HEK293 (cell line): Measurements from ENCODE around the gene ANKRD35.

Source experiments
- CTCF ChIA-PET: fragments of 350-600 bp; formaldehyde crosslinking; extraction: SDS; loops from one replicate; lab custom pipeline; 2021; ENCODE audit warnings: antibody characterized with exemption; lab: Yijun Ruan, JAX
- POLR2A ChIA-PET: fragments of 300-600 bp; formaldehyde crosslinking; extraction: SDS; loops from one replicate; lab custom pipeline; 2020; ENCODE audit warnings: antibody characterized with exemption, inconsistent platforms; lab: Yijun Ruan, JAX
- H3K27ac ChIP-seq: fragments of 200-500 bp; sonication (Bioruptor generic); 2 replicates; pipeline ENCODE4 v1.5.1; 2014; ENCODE audit warnings: low read depth, low read length, control low read depth, inconsistent platforms; ENCODE audit errors: extremely low read depth
- H3K36me3 ChIP-seq, 2 experiments: fragments of 200-500 bp in 1 of 2; sonication (Bioruptor generic) in 1 of 2; 1 replicate in 1 of 2; 2 replicates in 1 of 2; pipeline ENCODE4 v1.5.1; 2014 to 2017; ENCODE audit warnings: inconsistent platforms in 2 of 2, low read length in 2 of 2; ENCODE audit not compliant: control insufficient read depth in 2 of 2, insufficient read depth in 1 of 2
- H3K4me1 ChIP-seq: fragments of 200-500 bp; sonication (Bioruptor generic); 2 replicates; pipeline ENCODE4 v1.5.1; 2014; ENCODE audit warnings: mild to moderate bottlenecking, low read length, inconsistent platforms; ENCODE audit not compliant: control insufficient read depth, insufficient read depth
- H3K4me3 ChIP-seq: 2 replicates; pipeline ENCODE4 v1.5.1; 2011; ENCODE audit warnings: low read depth, mild to moderate bottlenecking, control low read depth, low read length, moderate library complexity
- H3K9me3 ChIP-seq: fragments of 200-500 bp; sonication (Bioruptor generic); 2 replicates; pipeline ENCODE4 v1.5.1; 2014; ENCODE audit warnings: low read depth, low read length, inconsistent platforms; ENCODE audit not compliant: control insufficient read depth, insufficient read depth
- BCL6B ChIP-seq: fragments of 450-650 bp; formaldehyde crosslinking; IDR thresholded peaks from 2 replicates; pipeline ENCODE4 v1.5.1; 2017; ENCODE audit warnings: missing biosample characterization, missing genetic modification characterization
- FEZF1 ChIP-seq: fragments of 450-650 bp; formaldehyde crosslinking; IDR thresholded peaks from 2 replicates; pipeline ENCODE4 v1.5.1; 2016; ENCODE audit warnings: missing biosample characterization, missing genetic modification characterization
- GLIS1 ChIP-seq: fragments of 450-650 bp; formaldehyde crosslinking; IDR thresholded peaks from 2 replicates; pipeline ENCODE4 v1.5.1; 2016; ENCODE audit warnings: missing biosample characterization, missing genetic modification characterization
- KLF10 ChIP-seq: fragments of 450-650 bp; IDR thresholded peaks from 2 replicates; pipeline ENCODE4 v1.5.1; 2018; ENCODE audit warnings: missing biosample characterization, mild to moderate bottlenecking, missing genetic modification characterization
- KLF16 ChIP-seq: fragments of 450-650 bp; formaldehyde crosslinking; IDR thresholded peaks from 2 replicates; pipeline ENCODE4 v1.5.1; 2017; ENCODE audit warnings: missing biosample characterization, missing genetic modification characterization
- MEIS1 ChIP-seq: sonication (generic); formaldehyde crosslinking; IDR thresholded peaks from 2 replicates; pipeline ENCODE4 v1.8.1; 2022; ENCODE audit warnings: missing genetic modification reagents, mild to moderate bottlenecking, borderline replicate concordance
- OSR2 ChIP-seq: fragments of 450-650 bp; formaldehyde crosslinking; IDR thresholded peaks from 2 replicates; pipeline ENCODE4 v1.5.1; 2016; ENCODE audit warnings: missing biosample characterization, missing genetic modification characterization
- PRDM10 ChIP-seq: fragments of 450-650 bp; formaldehyde crosslinking; IDR thresholded peaks from 2 replicates; pipeline ENCODE4 v1.5.1; 2016; ENCODE audit warnings: missing biosample characterization, missing genetic modification characterization
- SP2 ChIP-seq: fragments of 450-650 bp; formaldehyde crosslinking; IDR thresholded peaks from 2 replicates; pipeline ENCODE4 v1.5.1; 2016; ENCODE audit warnings: missing biosample characterization, missing genetic modification characterization
- ZFP37 ChIP-seq: fragments of 450-650 bp; formaldehyde crosslinking; IDR thresholded peaks from 2 replicates; pipeline ENCODE4 v1.5.1; 2016; ENCODE audit warnings: missing biosample characterization, missing genetic modification characterization
- ZFP69B ChIP-seq: fragments of 450-650 bp; formaldehyde crosslinking; IDR thresholded peaks from 2 replicates; pipeline ENCODE4 v1.5.1; 2016; ENCODE audit warnings: missing biosample characterization, missing genetic modification characterization
- ZIC2 ChIP-seq: fragments of 450-650 bp; formaldehyde crosslinking; IDR thresholded peaks from 2 replicates; pipeline ENCODE4 v1.5.1; 2016; ENCODE audit warnings: missing biosample characterization, missing genetic modification characterization
- ZNF10 ChIP-seq: fragments of 450-650 bp; formaldehyde crosslinking; IDR thresholded peaks from 2 replicates; pipeline ENCODE4 v1.5.1; 2017; ENCODE audit warnings: missing biosample characterization, missing genetic modification characterization
- ZNF175 ChIP-seq: fragments of 450-650 bp; formaldehyde crosslinking; IDR thresholded peaks from 2 replicates; pipeline ENCODE4 v1.5.1; 2016; ENCODE audit warnings: missing biosample characterization, missing genetic modification characterization
- ZNF341 ChIP-seq: fragments of 450-650 bp; formaldehyde crosslinking; IDR thresholded peaks from 2 replicates; pipeline ENCODE4; 2016; ENCODE audit warnings: low read depth, missing biosample characterization, missing genetic modification characterization
- ZNF404 ChIP-seq: fragments of 450-650 bp; formaldehyde crosslinking; IDR thresholded peaks from 2 replicates; pipeline ENCODE4 v1.5.1; 2017; ENCODE audit warnings: missing biosample characterization, missing genetic modification characterization
- ZNF423 ChIP-seq: fragments of 450-650 bp; formaldehyde crosslinking; IDR thresholded peaks from 2 replicates; pipeline ENCODE4 v1.5.1; 2016; ENCODE audit warnings: missing biosample characterization, missing genetic modification characterization
- ZNF660 ChIP-seq: fragments of 450-650 bp; IDR thresholded peaks from 2 replicates; pipeline ENCODE4 v1.5.1; 2018; ENCODE audit warnings: missing biosample characterization, mild to moderate bottlenecking, missing genetic modification characterization
- TF ChIP-seq, protein P1 (sequence below): fragments of 450-650 bp; formaldehyde crosslinking; IDR thresholded peaks from 2 replicates; pipeline ENCODE4 v1.5.1; 2016; ENCODE audit warnings: missing biosample characterization, missing genetic modification characterization

ANKRD35 gene

GRCh38 chr1:145891587-145892485 is 6.2 kb upstream of the ANKRD35 start (continued):
- TF ChIP-seq BCL6B (tag by site-specific recombination) (no peak), ZNF10 (tag by site-specific recombination) (no peak), ZNF660 (peak; percentile 91; the same call in 1 of the 2 replicates), ZNF175 (no peak), MEIS1 (CRISPR knock-in tag) (no peak), SP2 (tag by site-specific recombination) (peak; percentile 61), ZNF423 (tag by site-specific recombination) (no peak), KLF10 (tag by site-specific recombination) (peak; percentile 65; the same call in 1 of the 2 replicates)
- TF ChIP-seq, protein P1, sequence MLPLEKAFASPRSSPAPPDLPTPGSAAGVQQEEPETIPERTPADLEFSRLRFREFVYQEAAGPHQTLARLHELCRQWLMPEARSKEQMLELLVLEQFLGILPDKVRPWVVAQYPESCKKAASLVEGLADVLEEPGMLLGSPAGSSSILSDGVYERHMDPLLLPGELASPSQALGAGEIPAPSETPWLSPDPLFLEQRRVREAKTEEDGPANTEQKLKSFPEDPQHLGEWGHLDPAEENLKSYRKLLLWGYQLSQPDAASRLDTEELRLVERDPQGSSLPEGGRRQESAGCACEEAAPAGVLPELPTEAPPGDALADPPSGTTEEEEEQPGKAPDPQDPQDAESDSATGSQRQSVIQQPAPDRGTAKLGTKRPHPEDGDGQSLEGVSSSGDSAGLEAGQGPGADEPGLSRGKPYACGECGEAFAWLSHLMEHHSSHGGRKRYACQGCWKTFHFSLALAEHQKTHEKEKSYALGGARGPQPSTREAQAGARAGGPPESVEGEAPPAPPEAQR (tag by site-specific recombination): no peak

DNA sequence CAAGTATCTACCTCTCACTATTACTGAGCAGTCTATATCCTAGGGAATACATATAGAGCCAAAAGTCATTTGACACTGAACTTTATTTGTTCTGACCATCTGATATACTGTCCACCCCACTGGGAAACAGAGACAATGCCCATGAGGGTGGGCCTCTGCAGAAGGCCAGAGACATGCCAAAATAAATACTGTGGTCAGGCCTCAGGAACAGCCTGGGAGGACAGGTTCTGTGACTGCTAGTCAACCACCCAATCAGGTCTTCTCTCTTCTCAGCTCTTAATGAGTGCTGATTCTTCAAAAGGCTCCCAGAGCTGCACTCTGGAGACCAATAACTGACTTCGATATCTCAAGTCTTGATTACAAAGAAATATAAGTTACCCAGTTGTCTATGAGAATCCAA is 5.5 kb upstream of the ANKRD35 start:
- TF ChIP-seq ZFP37 (tag by site-specific recombination): no peak
- peak; percentile 63; the same call in 1 of the 2 replicates for TF ChIP-seq FEZF1 (tag by site-specific recombination)
- TF ChIP-seq KLF16 (tag by site-specific recombination): no peak
- TF ChIP-seq ZIC2 (tag by site-specific recombination): peak; percentile 65
- peak; percentile 40; the same call in 1 of the 2 replicates for TF ChIP-seq GLIS1 (tag by site-specific recombination)
- peak; percentile 75 for TF ChIP-seq OSR2
- no peak for TF ChIP-seq ZFP69B (tag by site-specific recombination)
- no peak for TF ChIP-seq ZNF404 (tag by site-specific recombination)
- TF ChIP-seq ZNF10 (tag by site-specific recombination): no peak
- TF ChIP-seq ZNF341 (tag by site-specific recombination): peak; percentile 59; the same call in 1 of the 2 replicates
- TF ChIP-seq PRDM10 (tag by site-specific recombination): no peak
- no peaks in the 10 kb centered on the region for H3K36me3 ChIP-seq
- ChIA-PET CTCF (interaction anchor here (0.5 to 11.9 kb wide), 37 partner anchors 10 to 144 kb away, joined by 3 to 222 read pairs (median 5); partner anchors contain the start of genes ANKRD34A, HJV, ITGA10 and LIX1L), POLR2A (interaction anchor here (0.6 to 2.7 kb wide), 10 partner anchors 10 to 147 kb away, joined by 3 to 41 read pairs (median 6); partner anchors contain the start of genes ANKRD34A, LIX1L, PIAS3 and POLR3GL)
- peaks cover 15% of the 10 kb centered on the region for H3K4me1 ChIP-seq
- no peaks in the 10 kb centered on the region for H3K9me3 ChIP-seq
- H3K27ac ChIP-seq: peak overlapping the region; percentile 66
- H3K4me3 ChIP-seq: no peak overlapping the region
